Psoas muscle (tissue), 8 donors: Measurements from ENCODE around the gene CCDC60. TPM values are rescaled to one million over a fixed set of nuclear protein-coding genes. Genes with fewer than 3 reads are reported as not detected.
A peak's percentile ranks its signal among the peaks of the same experiment; 100 is the strongest.

Experiments used
- ATAC-seq, 4 donors: fragments of 200-7000 bp; cut with Tn5 transposase; one replicate each; pipeline ENCODE4 v1.9.1; 2020; ENCODE audit warnings: moderate library complexity in 3 of 4, mild to moderate bottlenecking in 2 of 4
- DNase-seq, 2 donors: peaks; one replicate each; pipeline ENCODE4 v3.0.0-alpha.2; 2020
- H3K27ac ChIP-seq: fragments of 200-600 bp; one replicate; pipeline ENCODE4 v1.8.0; 2022
- H3K27me3 ChIP-seq, 3 donors: fragments of 200-600 bp in 1 of 3; one replicate each; pipeline versions ENCODE4 v1.6.1 to v1.8.0; 2013 to 2022; ENCODE audit warnings: low read length in 2 of 3, mild to moderate bottlenecking in 2 of 3, moderate library complexity in 1 of 3; ENCODE audit not compliant: insufficient read depth in 3 of 3
- H3K36me3 ChIP-seq, 2 donors: fragments of 200-600 bp in 1 of 2; one replicate each; pipeline versions ENCODE4 v1.6.1 to v1.8.0; 2013 to 2022; ENCODE audit warnings: low read depth in 1 of 2, mild to moderate bottlenecking in 1 of 2, moderate library complexity in 1 of 2; ENCODE audit not compliant: insufficient read depth in 1 of 2
- H3K4me1 ChIP-seq: fragments of 200-600 bp; one replicate; pipeline ENCODE4 v1.8.0; 2022
- H3K4me3 ChIP-seq: fragments of 200-600 bp; one replicate; pipeline ENCODE4 v1.8.0; 2022; ENCODE audit warnings: mild to moderate bottlenecking
- H3K9me3 ChIP-seq: fragments of 200-600 bp; one replicate; pipeline ENCODE4 v1.8.0; 2022
- WGBS, 3 donors: extraction: QIAGEN DNeasy Blood & Tissue Kit; methylation state at CpG; one replicate each; pipeline versions ENCODE4 v1.1.6 to v1.1.7; 2013; 5-methylcytosine and 5-hydroxymethylcytosine counted together
- intact Hi-C, 2 donors: fragments of 100-400 bp; cut with DNase I; formaldehyde crosslinking; loops; one replicate each; pipeline versions ENCODE4 v1.11.0 to v1.14.2; 2022
- polyA plus RNA-seq, 3 donors: library from polyadenylated mRNA; stranded (reverse); fragments of 200-250 nt; gene quantifications; one replicate each; pipeline ENCODE4 v1.2.3, GENCODE V29; 2013
- total RNA-seq, 4 donors: library from RNA; stranded (reverse); fragmentation: NEBNext Ultra II Directional in 2 of 4; extraction: Animal tissue kit (Norgen Biotek cat#: 25700) in 2 of 4; gene quantifications; one replicate each; pipeline versions ENCODE4 v1.2.1 to v1.2.4, GENCODE V29; 2021 to 2023
- TF ChIP-seq, protein P1 (sequence below): fragments of 200-600 bp; IDR thresholded peaks from one replicate; pipeline ENCODE4 v1.8.0; 2022; ENCODE audit warnings: antibody characterized with exemption
- donor health status: healthy with polysubstance abuse.
- donor health status: DM: no; HTN: no; CAD: no; lungs with moderate emphysema.
- donor health status: Bipolar disorder and iron deficiency.
- donor health status: healthy.
- donor health status: DM: yes; HTN: yes; CAD: no.
- donor health status: DM: no; HTN: no; CAD: no.
- donor health status: DM: no; HTN: no; CAD: no.
- donor health status: DM: yes; HTN: yes; CAD: no.

Gene CCDC60
- total and polyA plus RNA-seq, 7 donors: not detected

DNA sequence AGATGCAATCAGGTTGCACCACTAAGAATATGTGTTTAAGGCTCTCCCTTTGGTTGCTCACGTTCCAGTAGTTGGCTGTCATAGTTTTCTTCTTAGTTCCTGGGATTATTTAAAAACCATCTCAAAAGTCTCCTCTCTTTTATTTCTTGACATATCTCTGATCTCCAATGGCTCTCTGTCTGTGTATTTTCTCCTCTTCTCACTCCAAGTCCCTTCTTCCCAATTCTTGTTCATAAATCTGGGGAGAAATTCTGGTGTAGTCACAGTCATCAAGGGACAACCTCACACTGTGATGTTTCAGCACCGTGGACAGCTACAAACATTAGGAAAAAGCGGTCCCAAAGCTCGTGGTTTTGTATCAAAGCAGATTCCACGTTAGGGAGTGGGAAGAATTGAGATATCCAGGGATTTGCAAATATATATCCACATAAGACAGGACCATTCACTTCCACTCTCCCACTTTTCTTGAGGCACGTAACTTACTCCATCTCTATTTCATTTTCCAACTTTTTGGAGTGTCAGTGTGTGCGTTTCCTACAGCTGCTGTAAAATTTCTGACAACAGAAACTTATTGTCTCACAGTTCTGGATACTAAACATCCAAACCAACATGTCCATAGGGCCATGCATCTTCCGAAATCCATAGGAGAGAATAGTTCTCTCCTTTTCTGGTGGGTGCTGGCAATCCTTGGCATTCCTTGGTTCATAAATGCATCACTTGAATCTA is 178.4 kb downstream of the CCDC60 start:
- no peak for DNase-seq
- WGBS, 3 donors: 38 to 44% (median 41%) methylated on average over 8 of the region's 8 CpGs
- no peaks in the 10 kb centered on the region for H3K36me3 ChIP-seq
- ATAC-seq: no peak
- H3K4me3 ChIP-seq: no peak overlapping the region
- no peaks in the 10 kb centered on the region for H3K9me3 ChIP-seq
- no peaks in the 10 kb centered on the region for H3K27me3 ChIP-seq
- TF ChIP-seq, protein P1, sequence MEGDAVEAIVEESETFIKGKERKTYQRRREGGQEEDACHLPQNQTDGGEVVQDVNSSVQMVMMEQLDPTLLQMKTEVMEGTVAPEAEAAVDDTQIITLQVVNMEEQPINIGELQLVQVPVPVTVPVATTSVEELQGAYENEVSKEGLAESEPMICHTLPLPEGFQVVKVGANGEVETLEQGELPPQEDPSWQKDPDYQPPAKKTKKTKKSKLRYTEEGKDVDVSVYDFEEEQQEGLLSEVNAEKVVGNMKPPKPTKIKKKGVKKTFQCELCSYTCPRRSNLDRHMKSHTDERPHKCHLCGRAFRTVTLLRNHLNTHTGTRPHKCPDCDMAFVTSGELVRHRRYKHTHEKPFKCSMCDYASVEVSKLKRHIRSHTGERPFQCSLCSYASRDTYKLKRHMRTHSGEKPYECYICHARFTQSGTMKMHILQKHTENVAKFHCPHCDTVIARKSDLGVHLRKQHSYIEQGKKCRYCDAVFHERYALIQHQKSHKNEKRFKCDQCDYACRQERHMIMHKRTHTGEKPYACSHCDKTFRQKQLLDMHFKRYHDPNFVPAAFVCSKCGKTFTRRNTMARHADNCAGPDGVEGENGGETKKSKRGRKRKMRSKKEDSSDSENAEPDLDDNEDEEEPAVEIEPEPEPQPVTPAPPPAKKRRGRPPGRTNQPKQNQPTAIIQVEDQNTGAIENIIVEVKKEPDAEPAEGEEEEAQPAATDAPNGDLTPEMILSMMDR: no peak
- intact Hi-C loops: no loop called here
- no peaks in the 10 kb centered on the region for H3K4me1 ChIP-seq
- H3K27ac ChIP-seq: no peak overlapping the region

DNA sequence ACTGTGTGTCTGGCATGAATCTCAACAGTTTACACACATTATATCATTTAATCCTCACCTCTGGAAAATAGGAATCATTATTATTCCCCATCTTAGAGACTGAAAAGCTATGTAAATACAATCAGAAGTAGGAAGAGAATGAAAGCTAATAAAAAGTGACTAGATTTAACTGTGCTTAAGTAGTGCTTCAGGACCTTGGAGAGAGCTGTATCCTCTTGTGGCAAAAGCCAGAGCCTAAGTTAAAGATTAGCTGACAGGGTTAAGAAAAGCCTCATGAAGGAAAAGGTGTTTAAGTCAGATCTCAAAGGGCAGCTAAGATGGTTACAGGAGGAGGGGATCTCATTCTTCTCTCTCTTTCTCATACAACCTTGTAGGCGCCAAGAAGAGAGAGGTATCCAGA is 193.7 kb downstream of the CCDC60 start:
- DNase-seq: no peak
- Histone ChIP-seq H3K27me3 (no peaks in the 10 kb centered on the region), H3K4me3 (no peak overlapping the region), H3K4me1 (no peaks in the 10 kb centered on the region), H3K9me3 (no peaks in the 10 kb centered on the region), H3K27ac (no peak overlapping the region), H3K36me3 (no peaks in the 10 kb centered on the region)
- 58 to 75% (median 60%) methylated on average over 1 of the region's 1 CpG for WGBS, 3 donors
- intact Hi-C loops: no loop called here
- TF ChIP-seq, protein P1: no peak
- ATAC-seq: no peak

DNA sequence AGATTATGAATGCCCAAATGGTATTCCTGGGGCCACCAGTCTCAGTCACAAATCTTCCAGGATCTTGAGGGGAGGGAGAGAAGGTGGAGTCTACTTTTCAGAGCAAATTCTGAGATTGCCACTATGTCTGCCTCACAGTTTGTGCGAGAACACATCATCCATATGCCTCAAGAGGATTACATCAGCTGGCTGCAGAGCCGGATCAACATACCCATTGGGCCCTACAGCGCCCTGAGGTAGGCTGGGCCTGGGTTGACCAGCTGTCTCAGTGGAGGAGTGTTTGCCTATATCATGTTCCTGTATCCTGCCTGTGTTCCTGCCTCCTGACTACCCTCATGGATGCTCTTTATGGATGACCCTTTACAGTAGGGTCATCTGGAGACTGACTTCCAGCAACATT is 205.9 kb downstream of the CCDC60 start:
- Histone ChIP-seq H3K4me1 (no peaks in the 10 kb centered on the region), H3K27me3 (no peaks in the 10 kb centered on the region), H3K4me3 (no peak overlapping the region), H3K36me3 (no peaks in the 10 kb centered on the region), H3K9me3 (no peaks in the 10 kb centered on the region), H3K27ac (no peak overlapping the region)
- TF ChIP-seq, protein P1: no peak
- no peak for ATAC-seq
- intact Hi-C loops: loop anchor here in 1 of 2 donors (5.0 kb wide), 1 partner anchor 98 kb away; no protein-coding TSS in a partner anchor
- no peak for DNase-seq
- WGBS, 3 donors: 83 to 87% (median 87%) methylated on average over 3 of the region's 3 CpGs

DNA sequence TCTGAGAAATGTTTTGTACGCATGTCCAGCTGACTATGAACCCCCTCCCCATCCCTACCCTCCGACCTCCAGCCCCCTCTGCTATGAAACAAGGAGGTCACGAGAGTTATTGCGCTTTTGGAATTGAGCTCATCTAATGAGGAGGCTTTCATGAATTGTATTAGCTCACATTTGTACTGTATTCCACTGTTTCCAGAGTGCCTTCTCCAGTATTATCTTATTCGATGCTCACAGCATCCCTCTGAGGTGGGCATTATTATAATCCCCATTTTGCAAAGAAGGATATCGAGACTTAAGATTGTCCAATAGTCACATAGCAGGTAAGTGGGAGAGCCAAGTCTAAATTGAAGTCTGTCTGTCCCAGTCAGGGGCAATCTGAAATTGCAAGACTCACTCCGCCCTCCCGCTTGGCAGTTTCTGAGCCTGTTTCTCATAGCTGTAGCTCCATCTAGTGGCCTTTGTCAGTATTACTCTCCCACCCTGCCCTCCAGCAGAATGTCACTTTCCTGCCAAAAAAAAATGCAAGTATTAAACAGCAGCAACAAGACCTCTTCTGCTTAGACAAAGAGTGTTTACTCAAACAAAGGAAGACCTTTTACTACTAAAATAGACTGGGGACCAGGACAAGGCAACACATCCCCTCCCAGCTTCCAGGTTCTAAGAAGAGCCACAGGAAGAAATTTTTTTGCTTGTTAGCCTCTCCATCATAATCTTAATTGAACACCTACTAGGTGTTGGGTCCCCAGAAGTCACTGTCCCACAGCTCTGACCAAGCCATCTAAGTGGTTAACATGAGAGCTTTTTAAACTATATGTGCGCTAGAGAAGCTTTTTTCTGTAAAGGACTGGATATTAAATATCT is 210.5 kb downstream of the CCDC60 start:
- peak; percentile 33 to 61 for DNase-seq
- Histone ChIP-seq H3K36me3 (no peaks in the 10 kb centered on the region), H3K9me3 (no peaks in the 10 kb centered on the region), H3K27ac (no peak overlapping the region), H3K27me3 (no peaks in the 10 kb centered on the region), H3K4me1 (no peaks in the 10 kb centered on the region), H3K4me3 (no peak overlapping the region)
- TF ChIP-seq, protein P1: peak; percentile 84
- 52 to 57% (median 56%) methylated on average over 9 of the region's 9 CpGs for whole genome bisulfite sequencing, 3 donors
- ATAC-seq: peak; percentile 57 to 88 (median 72)
- intact Hi-C loops: loop anchor here (2.0 to 5.0 kb wide), 2 partner anchors 100 to 103 kb away; no protein-coding TSS in a partner anchor
